Measurements from ENCODE around the gene GMDS. TPM values are rescaled to one million over a fixed set of nuclear protein-coding genes. Genes with fewer than 3 reads are reported as not detected.

Gene GMDS
- total and polyA plus RNA-seq, 2 of the 4 experiments (the other 2 are of a cell fraction) = 7.3 to 21.9 TPM

- TF ChIP-seq RAD21 (IDR thresholded peaks at IDR 0.05; ENCODE audit: low read length) = no peak
- TF ChIP-seq, protein P1, sequence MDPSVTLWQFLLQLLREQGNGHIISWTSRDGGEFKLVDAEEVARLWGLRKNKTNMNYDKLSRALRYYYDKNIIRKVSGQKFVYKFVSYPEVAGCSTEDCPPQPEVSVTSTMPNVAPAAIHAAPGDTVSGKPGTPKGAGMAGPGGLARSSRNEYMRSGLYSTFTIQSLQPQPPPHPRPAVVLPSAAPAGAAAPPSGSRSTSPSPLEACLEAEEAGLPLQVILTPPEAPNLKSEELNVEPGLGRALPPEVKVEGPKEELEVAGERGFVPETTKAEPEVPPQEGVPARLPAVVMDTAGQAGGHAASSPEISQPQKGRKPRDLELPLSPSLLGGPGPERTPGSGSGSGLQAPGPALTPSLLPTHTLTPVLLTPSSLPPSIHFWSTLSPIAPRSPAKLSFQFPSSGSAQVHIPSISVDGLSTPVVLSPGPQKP (IDR thresholded peaks at IDR 0.05; ENCODE audit: borderline replicate concordance, low read depth, low read length) = no peak
- no peak for TF ChIP-seq SMC3 (IDR thresholded peaks at IDR 0.05; ENCODE audit: low read depth, low read length)
- no peak for TF ChIP-seq POLR2A (IDR thresholded peaks at IDR 0.05; ENCODE audit: low read depth, low read length)
- TF ChIP-seq RCOR1 (IDR thresholded peaks at IDR 0.05; ENCODE audit: insufficient replicate concordance, low read length) = no peak
- no peak for TF ChIP-seq BHLHE40 (IDR thresholded peaks at IDR 0.05; ENCODE audit: low read depth, low read length)
- TF ChIP-seq NFE2L2 (IDR thresholded peaks at IDR 0.05; ENCODE audit: low read depth, low read length) = no peak
- no peak for TF ChIP-seq MXI1 (IDR thresholded peaks at IDR 0.05; ENCODE audit: borderline replicate concordance, low read depth, low read length)
- no peak for TF ChIP-seq MAFK (IDR thresholded peaks at IDR 0.05; ENCODE audit: low read depth, low read length)
- TF ChIP-seq, protein P2, sequence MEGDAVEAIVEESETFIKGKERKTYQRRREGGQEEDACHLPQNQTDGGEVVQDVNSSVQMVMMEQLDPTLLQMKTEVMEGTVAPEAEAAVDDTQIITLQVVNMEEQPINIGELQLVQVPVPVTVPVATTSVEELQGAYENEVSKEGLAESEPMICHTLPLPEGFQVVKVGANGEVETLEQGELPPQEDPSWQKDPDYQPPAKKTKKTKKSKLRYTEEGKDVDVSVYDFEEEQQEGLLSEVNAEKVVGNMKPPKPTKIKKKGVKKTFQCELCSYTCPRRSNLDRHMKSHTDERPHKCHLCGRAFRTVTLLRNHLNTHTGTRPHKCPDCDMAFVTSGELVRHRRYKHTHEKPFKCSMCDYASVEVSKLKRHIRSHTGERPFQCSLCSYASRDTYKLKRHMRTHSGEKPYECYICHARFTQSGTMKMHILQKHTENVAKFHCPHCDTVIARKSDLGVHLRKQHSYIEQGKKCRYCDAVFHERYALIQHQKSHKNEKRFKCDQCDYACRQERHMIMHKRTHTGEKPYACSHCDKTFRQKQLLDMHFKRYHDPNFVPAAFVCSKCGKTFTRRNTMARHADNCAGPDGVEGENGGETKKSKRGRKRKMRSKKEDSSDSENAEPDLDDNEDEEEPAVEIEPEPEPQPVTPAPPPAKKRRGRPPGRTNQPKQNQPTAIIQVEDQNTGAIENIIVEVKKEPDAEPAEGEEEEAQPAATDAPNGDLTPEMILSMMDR (conservative IDR thresholded peaks at IDR 0.05; ENCODE audit: low read depth, low read length) = no peak
- TF ChIP-seq RFX5 (IDR thresholded peaks at IDR 0.05; ENCODE audit: low read depth, low read length) = no peak
- no peak for TF ChIP-seq CHD1 (IDR thresholded peaks at IDR 0.05; ENCODE audit: low read depth, low read length)
- TF ChIP-seq FOS (IDR thresholded peaks at IDR 0.05; ENCODE audit: low read depth, low read length) = no peak
- no peak for TF ChIP-seq CEBPB (IDR thresholded peaks at IDR 0.05; ENCODE audit: low read depth, low read length)
- no peak for TF ChIP-seq USF2 (IDR thresholded peaks at IDR 0.05; ENCODE audit: low read depth, low read length)
- no peak for TF ChIP-seq MAZ (IDR thresholded peaks at IDR 0.05; ENCODE audit: borderline replicate concordance, low read depth, low read length)
- H3K4me1 ChIP-seq (ENCODE audit: control insufficient read depth, insufficient read depth, low read length) = peaks cover 2% of the 10 kb centered on the region
- in situ Hi-C loops (cut with MboI; ENCODE audit: low sequenced_read_pairs) (loop anchor here (10.0 kb wide), 1 partner anchor 579 kb away; the partner anchor contains the start of gene FOXC1), dilution Hi-C loops (cut with HindIII; ENCODE audit: low sequenced_read_pairs, unreplicated experiment) (no loop called here), intact Hi-C loops (cut with micrococcal nuclease) (loop anchor here (10.0 kb wide), 1 partner anchor 451 kb away; no protein-coding TSS in a partner anchor)
- H3K4me2 ChIP-seq (ENCODE audit: low read depth, low read length) = no peak overlapping the region
- no peak overlapping the region for H4K8ac ChIP-seq (ENCODE audit: low read depth in 2 of 2, low read length in 2 of 2)
- H3K23ac ChIP-seq (ENCODE audit: low read depth, low read length) = no peak overlapping the region
- H4K5ac ChIP-seq (ENCODE audit: low read depth, low read length) = no peak overlapping the region
- H3K4ac ChIP-seq (ENCODE audit: low read depth, low read length) = no peak overlapping the region
- H2BK20ac ChIP-seq (ENCODE audit: low read depth, low read length) = no peak overlapping the region
- no peak overlapping the region for H4K91ac ChIP-seq (ENCODE audit: insufficient read depth, low read depth, low read length)
- H3K9me1 ChIP-seq (ENCODE audit: insufficient read depth, low read length) = no peaks in the 10 kb centered on the region
- no peak overlapping the region for H2AFZ ChIP-seq (replicated peaks; ENCODE audit: low read length, poor library complexity)
- ChIA-PET POLR2A (ENCODE audit: unreplicated experiment) (no interaction called here), CTCF (interaction anchor here (1.0 kb wide), 1 partner anchor 8 kb away, joined by 3 read pairs; no protein-coding TSS in a partner anchor)
- no peak overlapping the region for H3K18ac ChIP-seq (ENCODE audit: low read depth, low read length)
- H3K4me3 ChIP-seq (ENCODE audit: insufficient read depth, low read depth, low read length) = no peak overlapping the region
- H3K9me3 ChIP-seq (ENCODE audit: control insufficient read depth, insufficient read depth, low read length) = no peaks in the 10 kb centered on the region
- no peak overlapping the region for H2BK5ac ChIP-seq (ENCODE audit: low read depth, low read length, poor library complexity, severe bottlenecking)
- no peak overlapping the region for H3K14ac ChIP-seq (replicated peaks; ENCODE audit: low read depth, low read length)
- no peaks in the 10 kb centered on the region for H3K27me3 ChIP-seq (ENCODE audit: control insufficient read depth, insufficient read depth, low read length)
- BruUV-seq (replicated peaks) = no TSS peak
- no peak overlapping the region for H3K56ac ChIP-seq (ENCODE audit: extremely low read depth, insufficient read depth, low read length)
- H2AK5ac ChIP-seq (ENCODE audit: low read depth, low read length) = no peak overlapping the region
- peaks cover 3 to 16% of the 10 kb centered on the region in 2 experiments; a peak in 1 of 4 replicates for H3K79me1 ChIP-seq (ENCODE audit: low read depth in 1 of 2, low read length in 2 of 2)
- no CpG with 5 or more reads among the region's 1 CpG for WGBS, 2 experiments (ENCODE audit: extremely low coverage in 2 of 2, insufficient read length in 1 of 2)
- no peak overlapping the region for H3K9ac ChIP-seq (ENCODE audit: low read depth, low read length)
- H2AK9ac ChIP-seq (replicated peaks; ENCODE audit: low read depth, low read length, poor library complexity) = no peak overlapping the region
- DNase-seq (no peak), ATAC-seq (ENCODE audit: low read depth) (no peak)
- H4K20me1 ChIP-seq (ENCODE audit: insufficient read depth, low read length) = no peaks in the 10 kb centered on the region; the same call in 1 of the 2 replicates
- no peak overlapping the region for H3K27ac ChIP-seq (ENCODE audit: insufficient read depth, low read length)
- no peaks in the 10 kb centered on the region for H3K36me3 ChIP-seq (ENCODE audit: control insufficient read depth, insufficient read depth, low read length)
- no peak overlapping the region for H2BK15ac ChIP-seq (ENCODE audit: low read depth, low read length)
- H2BK120ac ChIP-seq (ENCODE audit: low read depth, low read length) = no peak overlapping the region
Measured at GRCh38 chr6:2183752-2184151, 61.7 kb downstream of the GMDS start.
